Fibroblast of villous mesenchyme (primary cell): ENCODE data around the gene RASA2. TPM values are rescaled to one million over a fixed set of nuclear protein-coding genes. Genes with fewer than 3 reads are reported as not detected.

Experiments
- DNase-seq: peaks from one replicate; pipeline ENCODE4 v3.0.0-alpha.2; 2010; ENCODE audit warnings: low read depth
- H3K4me3 ChIP-seq: 2 replicates; pipeline ENCODE4 v1.5.1; 2011; ENCODE audit warnings: low read depth, mild to moderate bottlenecking, low read length
- total RNA-seq: library from RNA; depleted of rRNA; stranded (reverse); fragments of >200 nt; gene quantifications from 2 replicates; pipeline ENCODE4 v1.2.3, GENCODE V29; 2012
- TF ChIP-seq, protein P1 (sequence below): IDR thresholded peaks from 2 replicates; pipeline ENCODE4 v1.5.1; 2012; ENCODE audit warnings: low read depth, mild to moderate bottlenecking, low read length; ENCODE audit not compliant: insufficient read depth

RASA2 gene
- total RNA-seq, 1 donor = 18.1 TPM

DNA sequence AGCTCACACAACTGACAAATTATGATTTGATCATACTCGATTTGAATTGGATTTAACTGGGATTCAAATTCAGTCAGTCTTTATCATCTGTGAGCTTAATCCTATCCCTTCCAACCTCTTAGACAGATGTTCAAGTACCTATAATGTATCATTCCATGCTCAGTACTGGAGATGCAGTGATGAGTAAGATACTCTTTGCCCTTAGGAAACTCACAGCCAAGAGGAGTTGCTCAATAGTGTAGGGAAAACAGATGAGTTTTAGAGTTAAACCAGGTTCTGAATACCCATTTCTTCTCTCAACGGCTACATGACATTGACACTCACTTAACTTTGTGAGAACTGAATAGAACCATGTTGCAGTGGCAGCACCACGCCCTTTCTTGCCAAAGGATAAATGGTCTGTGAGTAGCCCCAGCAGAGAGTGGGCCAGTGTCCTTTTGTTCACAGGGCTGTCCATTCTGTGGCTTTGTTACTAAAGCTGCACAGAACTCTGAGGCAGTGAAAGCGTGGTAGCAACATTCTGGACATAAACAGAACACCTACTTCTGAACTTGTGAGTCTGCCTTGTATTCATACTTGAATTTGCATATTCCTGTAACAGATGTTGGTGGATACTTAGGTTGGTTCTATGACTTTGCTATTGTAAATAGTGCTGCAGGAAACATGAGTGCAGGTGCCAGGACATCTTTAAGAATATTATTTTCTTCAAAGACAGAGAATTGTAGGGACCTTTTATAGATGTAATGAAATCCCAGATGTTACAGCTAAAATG lies 91.6 kb downstream of the RASA2 start:
- DNase-seq = peak; percentile 63
- H3K4me3 ChIP-seq = no peak overlapping the region
- TF ChIP-seq, protein P1, sequence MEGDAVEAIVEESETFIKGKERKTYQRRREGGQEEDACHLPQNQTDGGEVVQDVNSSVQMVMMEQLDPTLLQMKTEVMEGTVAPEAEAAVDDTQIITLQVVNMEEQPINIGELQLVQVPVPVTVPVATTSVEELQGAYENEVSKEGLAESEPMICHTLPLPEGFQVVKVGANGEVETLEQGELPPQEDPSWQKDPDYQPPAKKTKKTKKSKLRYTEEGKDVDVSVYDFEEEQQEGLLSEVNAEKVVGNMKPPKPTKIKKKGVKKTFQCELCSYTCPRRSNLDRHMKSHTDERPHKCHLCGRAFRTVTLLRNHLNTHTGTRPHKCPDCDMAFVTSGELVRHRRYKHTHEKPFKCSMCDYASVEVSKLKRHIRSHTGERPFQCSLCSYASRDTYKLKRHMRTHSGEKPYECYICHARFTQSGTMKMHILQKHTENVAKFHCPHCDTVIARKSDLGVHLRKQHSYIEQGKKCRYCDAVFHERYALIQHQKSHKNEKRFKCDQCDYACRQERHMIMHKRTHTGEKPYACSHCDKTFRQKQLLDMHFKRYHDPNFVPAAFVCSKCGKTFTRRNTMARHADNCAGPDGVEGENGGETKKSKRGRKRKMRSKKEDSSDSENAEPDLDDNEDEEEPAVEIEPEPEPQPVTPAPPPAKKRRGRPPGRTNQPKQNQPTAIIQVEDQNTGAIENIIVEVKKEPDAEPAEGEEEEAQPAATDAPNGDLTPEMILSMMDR = no peak

- H3K4me3 ChIP-seq = no peak overlapping the region
- no peak for DNase-seq
- TF ChIP-seq, protein P1 = no peak
Measured at GRCh38 chr3:141594357-141594756, 107.5 kb downstream of the RASA2 start.

DNA sequence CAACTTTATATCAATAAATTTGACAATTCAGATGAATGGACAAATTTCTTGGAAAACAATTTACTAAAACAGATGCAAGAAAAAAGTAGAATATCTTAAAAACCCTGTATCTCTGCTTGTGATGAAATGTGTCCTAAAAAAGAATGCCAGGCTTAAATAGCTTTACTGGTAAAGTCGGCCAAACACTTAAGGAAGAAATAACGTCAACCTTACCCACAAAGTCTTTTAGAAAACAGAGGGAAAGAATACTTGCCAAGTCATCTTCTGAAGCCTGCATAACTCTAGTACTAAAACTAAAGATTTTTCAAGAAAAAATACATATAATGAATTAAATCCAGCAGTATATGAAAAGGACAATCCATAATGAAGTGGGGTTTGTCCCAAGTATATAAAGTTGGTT lies 111.1 kb downstream of the RASA2 start:
- peak; percentile 8 for DNase-seq
- TF ChIP-seq, protein P1 = no peak
- H3K4me3 ChIP-seq = no peak overlapping the region

DNA sequence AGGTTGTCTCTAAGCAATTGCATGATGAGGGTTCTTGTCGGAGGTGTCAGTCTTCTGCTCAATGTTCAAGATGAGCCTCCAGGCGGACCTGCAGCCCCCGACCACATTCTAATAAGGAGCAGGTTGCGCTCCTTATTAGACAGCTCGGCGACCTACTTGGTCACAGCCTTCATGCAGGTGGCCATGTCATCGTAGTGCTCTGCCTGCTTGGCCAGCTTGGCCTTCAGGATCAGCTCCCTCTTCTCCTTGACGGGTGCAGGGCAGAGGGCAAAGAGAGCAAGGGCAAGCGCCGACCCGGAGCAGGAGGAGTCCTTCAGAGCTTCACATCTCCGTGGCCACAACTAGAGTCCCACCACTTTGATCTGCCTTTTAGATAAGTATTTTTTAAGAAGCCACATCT lies 113.5 kb downstream of the RASA2 start:
- TF ChIP-seq, protein P1 = no peak
- DNase-seq = no peak
- H3K4me3 ChIP-seq = no peak overlapping the region

DNA sequence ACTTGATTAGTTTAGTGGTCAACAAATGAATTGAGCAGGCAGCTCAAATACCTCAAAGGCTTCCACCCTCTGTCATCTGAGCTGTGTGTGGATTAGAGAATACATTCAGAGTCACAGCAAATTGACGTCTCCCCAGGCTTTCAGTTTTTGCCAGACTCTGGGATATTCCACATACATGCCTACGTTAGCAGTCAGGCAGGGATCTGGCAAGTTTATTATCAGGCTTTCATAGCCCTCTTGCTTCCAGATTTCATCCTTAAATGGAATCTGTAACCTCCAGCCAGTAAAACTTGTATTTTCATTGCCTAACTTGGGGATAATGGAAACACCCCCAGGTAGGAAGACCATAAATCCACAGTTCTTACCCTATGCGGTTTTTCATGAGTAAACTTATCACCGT lies 115.9 kb downstream of the RASA2 start:
- no peak overlapping the region for H3K4me3 ChIP-seq
- DNase-seq = no peak
- TF ChIP-seq, protein P1 = no peak

GRCh38 chr3:141603473-141604035 lies 116.7 kb downstream of the RASA2 start:
- DNase-seq = no peak
- no peak overlapping the region for H3K4me3 ChIP-seq
- TF ChIP-seq, protein P1 = no peak
